H54 (cell line): ENCODE data around the gene P2RY4.
"Not testable (repeated sequence)": the region's sequence is repeated elsewhere in the genome, so short reads cannot be mapped to it uniquely, and the experiment has no call there.

Experiments
- DNase-seq: peaks from one replicate; pipeline ENCODE4 v3.0.0; 2011; ENCODE audit warnings: low spot score, mixed read lengths; ENCODE audit not compliant: insufficient read length
- FAIRE-seq: peaks from 3 replicates; lab custom pipeline; 2011; peaks lifted over from hg19 to GRCh38; lab: Jason Lieb, UNC
- POLR2A ChIP-seq: IDR thresholded peaks from 2 replicates; pipeline ENCODE4 v1.6.1; 2011; ENCODE audit warnings: low read depth, mild to moderate bottlenecking, low read length

Gene P2RY4

DNA sequence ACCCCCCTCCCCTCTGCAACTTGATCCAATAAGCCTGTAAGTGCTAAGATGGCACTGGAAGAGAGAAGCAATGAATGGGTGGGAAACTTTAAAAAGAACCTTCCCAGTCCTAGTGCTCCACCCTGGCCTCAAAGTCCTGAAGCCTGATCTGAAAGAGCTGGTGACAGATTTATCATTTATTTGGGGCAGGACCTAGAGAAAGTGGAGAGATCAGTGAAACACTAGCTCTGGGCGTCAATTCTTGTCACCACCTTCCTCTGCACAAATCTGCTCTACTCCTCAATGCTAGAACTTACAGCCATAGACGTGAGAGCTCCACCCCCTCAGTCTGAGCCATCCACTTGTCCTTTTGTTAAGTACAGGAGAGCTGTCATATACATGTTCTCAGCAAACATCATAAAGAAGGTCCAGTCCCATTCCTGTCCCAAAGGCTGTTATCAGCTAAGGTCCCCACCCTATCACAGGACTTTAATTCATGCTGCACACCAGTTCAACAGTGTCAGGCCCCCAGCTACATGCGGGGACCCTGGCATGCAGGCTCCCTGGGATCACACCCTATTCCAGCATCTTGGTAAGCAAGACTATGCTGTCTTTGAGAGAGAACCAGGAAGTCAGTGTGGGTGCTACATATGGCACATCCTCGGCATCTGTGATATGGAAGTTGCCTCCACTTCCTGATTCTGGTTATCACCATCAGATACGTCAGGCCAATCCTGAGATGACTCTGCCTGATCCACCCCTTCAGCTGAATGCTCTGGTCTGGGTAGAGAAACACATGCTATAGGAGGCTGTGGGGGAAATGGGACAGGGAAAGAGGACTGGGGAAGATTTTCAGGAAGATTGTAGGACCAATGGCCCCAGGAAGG, 2.3 kb downstream of the P2RY4 start:
- no peak for TF ChIP-seq POLR2A
- DNase-seq (no peak), FAIRE-seq (no peak)

DNA sequence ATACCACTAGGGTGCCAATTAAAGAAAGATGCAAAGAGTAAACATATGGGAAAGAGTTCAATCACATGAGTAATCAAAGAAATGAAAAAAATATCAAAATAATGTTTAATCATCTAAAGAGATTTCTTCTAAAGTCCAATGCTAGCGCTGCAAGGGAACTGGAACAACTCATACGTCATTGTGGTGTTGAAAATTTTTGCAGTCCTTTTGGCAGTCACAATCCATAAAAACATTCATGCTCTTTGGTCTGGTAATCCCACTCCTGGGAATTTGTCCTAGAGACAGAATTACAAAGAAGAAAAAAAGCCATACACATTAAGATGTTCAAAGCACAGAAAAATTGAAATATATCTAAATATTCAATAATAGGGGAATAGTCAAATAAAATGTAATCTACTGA, 4.6 kb downstream of the P2RY4 start:
- no peak for TF ChIP-seq POLR2A
- DNase-seq (no peak), FAIRE-seq (no peak)

- FAIRE-seq (no peak), DNase-seq (no peak)
- TF ChIP-seq POLR2A: no peak
Observed at GRCh38 chrX:70254909-70255308, 5.1 kb downstream of the P2RY4 start.

DNA sequence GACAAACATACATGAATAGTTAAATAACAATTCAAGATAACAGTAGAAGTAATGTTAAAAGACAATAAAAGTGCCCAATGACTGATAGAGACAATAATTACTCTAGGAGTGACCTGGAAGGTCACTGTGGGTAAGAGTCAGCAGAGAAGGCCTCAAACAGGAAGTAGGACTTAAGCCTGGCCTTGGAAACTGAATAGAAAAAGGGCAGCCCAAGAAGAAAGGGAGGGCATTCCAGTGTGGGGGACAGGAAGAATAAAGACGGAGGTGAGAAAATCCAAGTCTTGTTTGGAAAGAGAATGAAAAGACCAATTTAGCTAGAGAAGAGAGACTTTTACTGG, 6.0 kb downstream of the P2RY4 start:
- FAIRE-seq (no peak), DNase-seq (no peak)
- TF ChIP-seq POLR2A: no peak

DNA sequence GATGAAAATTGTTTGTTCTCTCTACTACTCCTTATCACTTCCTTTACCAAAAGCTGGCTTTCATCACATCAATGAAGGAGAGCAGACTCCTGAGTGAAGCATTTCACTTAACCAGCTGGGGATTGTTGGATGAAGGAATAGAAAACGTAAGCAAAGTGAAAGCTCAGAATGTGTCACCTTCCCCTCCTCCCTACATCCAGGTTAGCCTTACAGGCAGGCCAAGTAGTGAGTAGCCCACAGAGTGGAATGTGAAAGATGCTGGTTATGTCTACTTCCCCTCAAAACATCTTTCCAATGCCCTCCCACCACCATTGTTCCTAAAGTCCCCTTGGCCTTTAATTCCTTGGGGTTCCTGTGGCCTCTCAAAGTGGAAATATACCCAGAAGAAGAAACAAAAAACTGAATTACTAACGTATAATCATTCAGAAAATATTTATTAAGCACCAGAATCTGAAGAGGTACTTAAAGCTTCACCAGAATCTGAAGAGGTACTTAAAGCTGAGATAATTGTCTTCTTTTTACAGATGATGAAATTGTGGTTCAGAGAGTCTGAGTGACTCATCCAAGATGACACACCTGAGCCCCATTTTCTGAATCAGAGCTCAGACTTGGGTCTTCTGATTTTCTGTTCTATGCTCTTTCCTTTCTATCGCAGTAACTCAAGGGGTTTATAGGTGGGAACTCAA, 6.5 kb downstream of the P2RY4 start:
- DNase-seq (no peak), FAIRE-seq (no peak)
- no peak for TF ChIP-seq POLR2A

DNA sequence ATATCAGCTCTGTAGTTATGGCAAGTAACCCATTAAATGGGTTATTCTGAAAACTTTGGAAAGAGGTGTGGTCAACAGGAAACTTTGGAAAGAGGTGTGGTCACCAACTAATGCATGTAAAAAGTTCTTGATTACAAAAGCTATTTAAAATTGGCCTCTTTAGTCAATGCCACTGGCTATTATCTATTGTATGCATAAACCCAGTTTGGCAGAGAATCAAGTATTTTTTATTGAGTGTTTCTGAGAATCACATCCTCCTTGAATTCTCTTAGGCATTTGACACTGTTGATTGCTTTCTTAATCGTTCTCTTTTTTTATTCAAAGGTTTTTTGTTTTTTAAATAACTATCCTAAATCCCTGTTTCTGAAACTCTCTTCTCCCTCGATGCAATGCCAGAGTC, 7.5 kb downstream of the P2RY4 start:
- TF ChIP-seq POLR2A: no peak
- DNase-seq: no peak
- FAIRE-seq: no peak

- DNase-seq: no peak
- no peak for TF ChIP-seq POLR2A
- no peak for FAIRE-seq
Observed at GRCh38 chrX:70247252-70247651, 12.8 kb downstream of the P2RY4 start.

DNA sequence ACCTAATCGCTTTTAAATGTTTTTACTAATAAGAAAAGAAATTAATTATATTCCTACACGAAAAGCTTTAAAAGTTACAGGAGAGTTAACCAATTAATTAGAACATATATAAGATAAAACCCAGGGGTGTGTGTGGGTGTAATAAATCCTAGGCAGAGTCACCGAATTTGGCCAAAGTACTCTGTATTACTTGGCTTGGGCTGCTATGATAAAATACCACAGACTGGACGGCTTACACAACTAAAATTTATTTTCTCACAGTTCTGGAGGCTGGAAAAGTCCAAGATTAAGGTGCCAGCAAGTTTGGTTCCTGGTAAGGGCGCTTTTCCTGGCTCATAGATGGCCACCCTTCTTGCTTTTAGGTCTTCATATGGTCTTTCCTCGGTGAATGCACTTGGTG, 15.1 kb downstream of the P2RY4 start:
- no peak for TF ChIP-seq POLR2A
- no peak for DNase-seq
- no peak for FAIRE-seq

- not testable (repeated sequence) for DNase-seq, FAIRE-seq
Observed at GRCh38 chrX:70243601-70244000, 16.4 kb downstream of the P2RY4 start.

GRCh38 chrX:70241501-70241900, 18.5 kb downstream of the P2RY4 start:
- DNase-seq (no peak), FAIRE-seq (no peak)
- TF ChIP-seq POLR2A: no peak

GRCh38 chrX:70240751-70241150, 19.3 kb downstream of the P2RY4 start:
- no peak for TF ChIP-seq POLR2A
- no peak for DNase-seq
- FAIRE-seq: no peak

GRCh38 chrX:70234355-70234754, 25.6 kb downstream of the P2RY4 start, which contains the start of gene AWAT1:
TSS of gene AWAT1 (plus strand) at chrX:70234655. CDS start at chrX:70234696, 41 bp downstream.
- FAIRE-seq (no peak), DNase-seq (no peak)
- no peak for TF ChIP-seq POLR2A

- FAIRE-seq: no peak
- TF ChIP-seq POLR2A: no peak
- DNase-seq: no peak
Observed at GRCh38 chrX:70231666-70232065, 28.3 kb downstream of the P2RY4 start.

DNA sequence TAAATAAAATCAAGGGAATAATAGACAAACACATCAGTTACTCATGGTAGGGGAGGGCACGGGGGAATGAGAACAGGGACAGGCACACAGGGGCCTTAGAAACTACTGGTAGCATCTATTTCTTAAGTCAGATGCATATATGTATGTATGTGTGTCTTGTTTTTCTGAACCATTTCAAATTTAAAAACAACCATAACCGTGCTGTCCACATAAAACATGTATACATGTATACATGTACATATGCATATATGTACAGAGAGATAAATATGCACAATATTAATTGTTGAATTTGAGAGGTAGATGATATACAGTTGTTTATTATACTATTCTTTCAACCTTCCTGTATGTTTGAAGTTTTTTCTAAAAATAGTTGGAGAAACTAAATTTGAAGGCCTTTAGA, 33.3 kb downstream of the P2RY4 start:
- FAIRE-seq (no peak), DNase-seq (no peak)
- TF ChIP-seq POLR2A: no peak

GRCh38 chrX:70226048-70226447, 34.0 kb downstream of the P2RY4 start:
- FAIRE-seq: no peak
- no peak for TF ChIP-seq POLR2A
- no peak for DNase-seq
